H1 (cell line): ENCODE results near the gene PHRF1. TPM values are rescaled to one million over a fixed set of nuclear protein-coding genes. Genes with fewer than 3 reads are reported as not detected.

ENCODE experiments used
- CTCF ChIA-PET: fragments of 300-600 bp; sonication (Branson Sonifier 250); formaldehyde crosslinking; loops from one replicate; lab custom pipeline; 2021; ENCODE audit not compliant: partially characterized antibody; lab: Charles Lee
- POLR2A ChIA-PET: fragments of 300-600 bp; sonication (Branson Sonifier 250); formaldehyde crosslinking; loops from one replicate; lab custom pipeline; 2021; ENCODE audit warnings: inconsistent platforms; ENCODE audit not compliant: partially characterized antibody; lab: Charles Lee
- DNase-seq, 2 experiments: peaks; one replicate each; pipeline versions ENCODE4 v3.0.0 to v3.0.0-alpha.2; 2010 to 2022; ENCODE audit warnings: low spot score in 2 of 2, low read depth in 1 of 2, mixed read lengths in 1 of 2
- FAIRE-seq: peaks from 2 replicates; lab custom pipeline; 2011; peaks lifted over from hg19 to GRCh38; lab: Jason Lieb, UNC
- H2AFZ ChIP-seq: 2 replicates; pipeline ENCODE4 v1.8.1; 2012; ENCODE audit warnings: low read length, inconsistent platforms
- H2AK5ac ChIP-seq: 2 replicates; pipeline ENCODE4 v1.6.1; 2013; ENCODE audit warnings: low read depth, low read length
- H2BK120ac ChIP-seq: replicated peaks from 2 replicates; pipeline ENCODE3; 2013; ENCODE audit warnings: low read depth, low read length, inconsistent platforms
- H2BK12ac ChIP-seq: 2 replicates; pipeline ENCODE4 v1.6.1; 2013; ENCODE audit warnings: low read depth, low read length
- H2BK15ac ChIP-seq: 2 replicates; pipeline ENCODE4 v1.6.1; 2013; ENCODE audit warnings: low read length
- H2BK20ac ChIP-seq: 2 replicates; pipeline ENCODE4 v1.6.1; 2013; ENCODE audit warnings: low read length
- H2BK5ac ChIP-seq: 2 replicates; pipeline ENCODE4 v1.6.1; 2013; ENCODE audit warnings: low read depth, low read length
- H3K14ac ChIP-seq: 2 replicates; pipeline ENCODE4 v1.6.1; 2013; ENCODE audit warnings: inconsistent platforms; ENCODE audit not compliant: insufficient read length
- H3K18ac ChIP-seq: 2 replicates; pipeline ENCODE4 v1.6.1; 2013; ENCODE audit warnings: low read length; ENCODE audit errors: extremely low read depth
- H3K23ac ChIP-seq: 2 replicates; pipeline ENCODE4 v1.6.1; 2013; ENCODE audit warnings: inconsistent platforms; ENCODE audit not compliant: insufficient read length
- H3K23me2 ChIP-seq: 2 replicates; pipeline ENCODE4 v1.6.1; 2013; ENCODE audit warnings: low read depth, low read length
- H3K27ac ChIP-seq: 2 replicates; pipeline ENCODE4 v1.6.1; 2011; ENCODE audit warnings: low read depth, low read length, inconsistent platforms
- H3K27me3 ChIP-seq, 4 experiments: replicated peaks in 1 of 4; 1 replicate in 1 of 4; 2 replicates in 3 of 4; pipeline versions ENCODE4 v1.6.1 to v1.8.1; 2011 to 2013; ENCODE audit warnings: low read length in 3 of 4, mild to moderate bottlenecking in 3 of 4, inconsistent platforms in 2 of 4, mixed read lengths in 2 of 4, moderate library complexity in 1 of 4; ENCODE audit not compliant: control insufficient read depth in 3 of 4, insufficient read depth in 3 of 4; ENCODE audit errors: extremely low read depth in 1 of 4
- H3K36me3 ChIP-seq, 4 experiments: 2 replicates each; pipeline versions ENCODE4 v1.6.1 to v1.8.1; 2011 to 2013; ENCODE audit warnings: mild to moderate bottlenecking in 4 of 4, low read length in 3 of 4, moderate library complexity in 2 of 4, control low read depth in 1 of 4, inconsistent platforms in 1 of 4; ENCODE audit not compliant: insufficient read depth in 4 of 4, control insufficient read depth in 2 of 4
- H3K4ac ChIP-seq: replicated peaks from 2 replicates; pipeline ENCODE3; 2013; ENCODE audit warnings: low read length, low read depth, mixed read lengths, inconsistent platforms; ENCODE audit not compliant: insufficient read length
- H3K4me1 ChIP-seq, 4 experiments: replicated peaks in 1 of 4; 1 replicate in 1 of 4; 2 replicates in 3 of 4; pipeline versions ENCODE4 v1.6.1 to v1.8.1; 2011 to 2013; ENCODE audit warnings: low read length in 3 of 4, inconsistent platforms in 2 of 4, mixed read lengths in 1 of 4; ENCODE audit not compliant: insufficient read depth in 4 of 4, control insufficient read depth in 3 of 4
- H3K4me2 ChIP-seq, 2 experiments: 2 replicates each; pipeline versions ENCODE4 v1.6.1 to v1.8.1; 2011 to 2013; ENCODE audit warnings: low read depth in 2 of 2, low read length in 2 of 2, control low read depth in 1 of 2, inconsistent platforms in 1 of 2, mild to moderate bottlenecking in 1 of 2; ENCODE audit not compliant: insufficient read depth in 1 of 2
- H3K4me3 ChIP-seq, 4 experiments: fragments of 200-600, 300-600 bp in 1 of 4; sonication (generic), shearing (Covaris generic), sonication (Bioruptor Twin) in 1 of 4; 2 replicates each; pipeline versions ENCODE4 v1.5.1 to v1.8.1; 2011 to 2016; ENCODE audit warnings: low read length in 4 of 4, low read depth in 3 of 4, control low read depth in 2 of 4, inconsistent platforms in 2 of 4, mild to moderate bottlenecking in 2 of 4, mixed read lengths in 1 of 4, moderate library complexity in 1 of 4; ENCODE audit not compliant: insufficient read depth in 2 of 4; ENCODE audit errors: extremely low read depth in 1 of 4
- H3K56ac ChIP-seq: replicated peaks from 2 replicates; pipeline ENCODE3; 2013; ENCODE audit warnings: low read depth, mild to moderate bottlenecking, mixed read lengths, low read length, inconsistent platforms; ENCODE audit not compliant: insufficient read length
- H3K79me1 ChIP-seq: 2 replicates; pipeline ENCODE4 v1.6.1; 2013; ENCODE audit warnings: low read depth, low read length, control low read depth
- H3K79me2 ChIP-seq, 2 experiments: 2 replicates each; pipeline versions ENCODE4 v1.6.1 to v1.8.1; 2012 to 2013; ENCODE audit warnings: low read length in 2 of 2, mild to moderate bottlenecking in 2 of 2, inconsistent platforms in 1 of 2; ENCODE audit not compliant: insufficient read depth in 2 of 2, control insufficient read depth in 1 of 2
- H3K9ac ChIP-seq, 4 experiments: replicated peaks in 1 of 4; 1 replicate in 1 of 4; 2 replicates in 3 of 4; pipeline versions ENCODE4 v1.6.1 to v1.8.1; 2011 to 2013; ENCODE audit warnings: low read depth in 3 of 4, low read length in 3 of 4, control low read depth in 2 of 4, mild to moderate bottlenecking in 2 of 4, moderate library complexity in 2 of 4, inconsistent platforms in 1 of 4; ENCODE audit errors: extremely low read depth in 1 of 4
- H3K9me3 ChIP-seq, 2 experiments: 2 replicates each; pipeline versions ENCODE4 v1.6.1 to v1.8.1; 2012 to 2013; ENCODE audit warnings: mild to moderate bottlenecking in 2 of 2, moderate library complexity in 2 of 2, control low read depth in 1 of 2, inconsistent platforms in 1 of 2, low read depth in 1 of 2, low read length in 1 of 2, mixed read lengths in 1 of 2; ENCODE audit not compliant: insufficient read depth in 2 of 2
- H4K20me1 ChIP-seq, 2 experiments: replicated peaks in 1 of 2; 2 replicates each; pipeline versions ENCODE3 to v1.8.1; 2011 to 2013; ENCODE audit warnings: inconsistent platforms in 2 of 2, low read length in 2 of 2, mild to moderate bottlenecking in 1 of 2; ENCODE audit not compliant: insufficient read depth in 2 of 2, control insufficient read depth in 1 of 2
- H4K5ac ChIP-seq: 2 replicates; pipeline ENCODE4 v1.6.1; 2013; ENCODE audit warnings: low read length, low read depth, mixed read lengths, inconsistent platforms; ENCODE audit not compliant: insufficient read length
- H4K8ac ChIP-seq: 2 replicates; pipeline ENCODE4 v1.8.0; 2013; ENCODE audit warnings: mild to moderate bottlenecking, moderate library complexity, low read length, inconsistent platforms; ENCODE audit not compliant: insufficient read depth; ENCODE audit errors: extremely low read depth
- H4K91ac ChIP-seq: replicated peaks from 2 replicates; pipeline ENCODE3; 2013; ENCODE audit warnings: low read length, mixed read lengths, inconsistent platforms; ENCODE audit not compliant: insufficient read length
- KDM5A ChIP-seq: fragments of 200-600 bp; IDR thresholded peaks from 2 replicates; pipeline ENCODE4 v1.7.1; 2012; ENCODE audit warnings: mild to moderate bottlenecking, low read length, inconsistent platforms, mixed read lengths
- WGBS, 2 experiments: shearing (Covaris generic) in 1 of 2; methylation state at CpG; one replicate each; pipeline versions ENCODE4 v1.1.6 to v1.1.7; 2013 to 2015; ENCODE audit warnings: low lambda C conversion rate in 2 of 2, mixed read lengths in 2 of 2, inconsistent platforms in 1 of 2, low coverage in 1 of 2, missing lambda C conversion rate in 1 of 2; ENCODE audit not compliant: insufficient replicate concordance in 2 of 2, insufficient coverage in 1 of 2, insufficient read length in 1 of 2; ENCODE audit errors: extremely low coverage in 1 of 2, missing lambda C conversion rate in 1 of 2; 5-methylcytosine and 5-hydroxymethylcytosine counted together
- polyA plus RNA-seq, 7 experiments: library from polyadenylated mRNA; depleted of rRNA in 3 of 7; stranded (reverse) in 5 of 7; unstranded in 2 of 7; fragments of >200 nt in 5 of 7; fragments of 200-250 nt in 2 of 7; gene quantifications; 1 replicate in 5 of 7; 2 replicates in 1 of 7; 4 replicates in 1 of 7; pipeline versions ENCODE4 v1.2.1 to v1.2.3, GENCODE V29; 2011 to 2013; ENCODE audit warnings: missing spikeins in 2 of 7, mixed read lengths in 2 of 7
- total RNA-seq: library from RNA; stranded (reverse); fragmentation: NEBNext Ultra II Directional; extraction: Animal tissue kit (Norgen Biotek cat#: 25700); gene quantifications from 2 replicates; pipeline ENCODE4 v1.2.1, GENCODE V29; 2021

PHRF1 gene
- total and polyA plus RNA-seq, 2 of the 8 experiments (the other 6 are each of a cell fraction or from before 2014, with no cell fraction given): 13.4 to 37.3 TPM

GRCh38 chr11:656426-656825 is 80.2 kb downstream of the PHRF1 start:
- no peaks in the 10 kb centered on the region for H3K4me1 ChIP-seq
- FAIRE-seq: no peak
- no peaks in the 10 kb centered on the region for H3K79me1 ChIP-seq
- H3K23ac ChIP-seq: no peak overlapping the region
- no peak overlapping the region for H4K91ac ChIP-seq
- H2BK5ac ChIP-seq: no peak overlapping the region
- no peak overlapping the region for H2AFZ ChIP-seq
- H3K4me3 ChIP-seq: no peak overlapping the region
- CTCF ChIA-PET: interaction anchor here (1.0 to 2.2 kb wide), 8 partner anchors 8 to 109 kb away, joined by 3 to 11 read pairs (median 4); no protein-coding TSS in a partner anchor
- no peaks in the 10 kb centered on the region for H3K27me3 ChIP-seq
- DNase-seq: no peak
- H2BK15ac ChIP-seq: no peak overlapping the region
- H3K56ac ChIP-seq: no peak overlapping the region
- TF ChIP-seq KDM5A: no peak
- TF ChIP-seq, all 59 proteins: peak for 0
- 94% methylated on average over 14 of the region's 14 CpGs; no CpG with 5 or more reads in 1 of the 2 experiments for WGBS, 2 experiments
- Histone ChIP-seq H4K8ac (no peak overlapping the region), H2BK120ac (no peak overlapping the region), H2BK20ac (no peak overlapping the region), H3K36me3 (peaks cover 0 to 18% (median 7%) of the 10 kb centered on the region in 4 experiments; a peak in 7 of 8 replicates), H3K27ac (no peak overlapping the region), H3K9me3 (no peaks in the 10 kb centered on the region), H3K4me2 (no peak overlapping the region), H3K4ac (no peak overlapping the region), H3K9ac (no peak overlapping the region), H2BK12ac (no peak overlapping the region), H4K20me1 (no peaks in the 10 kb centered on the region), H4K5ac (no peak overlapping the region), H2AK5ac (no peak overlapping the region), H3K23me2 (no peaks in the 10 kb centered on the region), H3K18ac (no peak overlapping the region), H3K79me2 (no peaks in the 10 kb centered on the region), H3K14ac (no peak overlapping the region)
- POLR2A ChIA-PET: interaction anchor here (0.7 to 4.0 kb wide), 5 partner anchors 10 to 110 kb away, joined by 3 to 19 read pairs (median 5); partner anchors contain the start of gene TALDO1
